GM12875 (cell line): ENCODE data around the gene LDLRAD4.

Source experiments
- H3K4me3 ChIP-seq: one replicate; pipeline ENCODE4 v1.5.1; 2011; ENCODE audit warnings: low read depth, low read length, control low read depth
- TF ChIP-seq, protein P1 (sequence below): IDR thresholded peaks from 2 replicates; pipeline ENCODE4 v1.5.1; 2011; ENCODE audit warnings: low read depth, mild to moderate bottlenecking, control low read depth, inconsistent platforms, low read length, moderate library complexity, borderline replicate concordance; ENCODE audit not compliant: insufficient read depth

Gene LDLRAD4

GRCh38 chr18:13186687-13187086 is 31.9 kb upstream of the LDLRAD4 start:
- no peak overlapping the region for H3K4me3 ChIP-seq
- TF ChIP-seq, protein P1, sequence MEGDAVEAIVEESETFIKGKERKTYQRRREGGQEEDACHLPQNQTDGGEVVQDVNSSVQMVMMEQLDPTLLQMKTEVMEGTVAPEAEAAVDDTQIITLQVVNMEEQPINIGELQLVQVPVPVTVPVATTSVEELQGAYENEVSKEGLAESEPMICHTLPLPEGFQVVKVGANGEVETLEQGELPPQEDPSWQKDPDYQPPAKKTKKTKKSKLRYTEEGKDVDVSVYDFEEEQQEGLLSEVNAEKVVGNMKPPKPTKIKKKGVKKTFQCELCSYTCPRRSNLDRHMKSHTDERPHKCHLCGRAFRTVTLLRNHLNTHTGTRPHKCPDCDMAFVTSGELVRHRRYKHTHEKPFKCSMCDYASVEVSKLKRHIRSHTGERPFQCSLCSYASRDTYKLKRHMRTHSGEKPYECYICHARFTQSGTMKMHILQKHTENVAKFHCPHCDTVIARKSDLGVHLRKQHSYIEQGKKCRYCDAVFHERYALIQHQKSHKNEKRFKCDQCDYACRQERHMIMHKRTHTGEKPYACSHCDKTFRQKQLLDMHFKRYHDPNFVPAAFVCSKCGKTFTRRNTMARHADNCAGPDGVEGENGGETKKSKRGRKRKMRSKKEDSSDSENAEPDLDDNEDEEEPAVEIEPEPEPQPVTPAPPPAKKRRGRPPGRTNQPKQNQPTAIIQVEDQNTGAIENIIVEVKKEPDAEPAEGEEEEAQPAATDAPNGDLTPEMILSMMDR: no peak

DNA sequence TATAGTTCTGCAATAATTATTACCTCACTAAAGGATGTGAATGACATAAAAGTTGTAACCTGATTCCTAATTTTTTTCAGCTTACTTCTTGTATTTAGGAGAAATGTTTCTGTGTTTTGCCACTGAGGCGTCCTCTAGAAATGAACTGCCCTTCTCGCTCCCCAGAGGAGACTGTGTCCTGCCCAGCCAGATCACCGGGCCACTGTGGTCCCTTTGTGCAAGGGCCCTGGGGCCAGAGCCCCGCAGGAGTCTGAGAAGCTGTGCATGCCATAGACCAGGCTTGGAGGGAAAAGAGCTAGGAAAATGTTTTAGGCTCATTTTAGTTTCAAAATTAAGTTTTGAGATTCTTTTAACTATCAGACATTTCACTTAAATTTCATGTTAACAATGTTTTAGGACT is 31.1 kb upstream of the LDLRAD4 start:
- H3K4me3 ChIP-seq: no peak overlapping the region
- TF ChIP-seq, protein P1: no peak

DNA sequence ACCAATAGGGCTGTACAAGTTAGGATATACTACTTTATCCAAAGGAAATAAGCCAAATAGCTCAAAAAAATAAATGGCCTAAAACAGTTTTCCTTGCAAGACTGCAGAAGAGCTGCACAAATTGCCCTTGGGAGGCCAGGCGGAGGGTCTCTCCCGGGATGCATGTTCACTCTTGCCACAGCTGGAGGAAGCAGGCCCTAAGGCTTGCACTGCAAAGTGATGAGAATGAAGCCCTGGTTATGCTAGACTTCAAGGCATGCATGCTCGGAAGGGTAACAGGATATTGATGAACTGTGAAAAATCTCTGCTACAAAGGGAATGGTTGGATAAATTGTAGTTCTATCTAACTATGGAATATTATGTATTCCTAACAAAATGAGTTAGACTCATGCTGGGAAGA is 27.5 kb upstream of the LDLRAD4 start:
- H3K4me3 ChIP-seq: no peak overlapping the region
- TF ChIP-seq, protein P1: no peak

DNA sequence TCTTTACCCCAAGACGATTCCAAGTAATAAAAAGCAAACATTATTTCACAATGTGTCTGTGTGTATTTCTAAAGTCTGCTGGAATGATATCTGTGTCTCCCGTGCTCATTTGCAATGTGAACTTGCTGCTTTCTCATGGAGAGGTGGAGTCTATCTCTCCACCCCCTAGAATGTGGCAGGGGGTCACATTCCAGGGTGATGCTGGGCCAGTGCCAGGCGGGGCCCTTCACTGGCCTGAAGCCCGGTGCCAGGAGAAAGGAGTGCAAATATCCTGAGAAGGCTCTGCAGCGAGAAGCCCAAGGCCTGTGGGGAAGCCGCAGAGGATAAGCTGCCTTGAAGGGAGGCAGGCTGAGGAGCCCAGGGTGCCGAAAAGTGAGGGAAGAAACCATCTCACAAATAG is 26.8 kb upstream of the LDLRAD4 start:
- TF ChIP-seq, protein P1: no peak
- no peak overlapping the region for H3K4me3 ChIP-seq

DNA sequence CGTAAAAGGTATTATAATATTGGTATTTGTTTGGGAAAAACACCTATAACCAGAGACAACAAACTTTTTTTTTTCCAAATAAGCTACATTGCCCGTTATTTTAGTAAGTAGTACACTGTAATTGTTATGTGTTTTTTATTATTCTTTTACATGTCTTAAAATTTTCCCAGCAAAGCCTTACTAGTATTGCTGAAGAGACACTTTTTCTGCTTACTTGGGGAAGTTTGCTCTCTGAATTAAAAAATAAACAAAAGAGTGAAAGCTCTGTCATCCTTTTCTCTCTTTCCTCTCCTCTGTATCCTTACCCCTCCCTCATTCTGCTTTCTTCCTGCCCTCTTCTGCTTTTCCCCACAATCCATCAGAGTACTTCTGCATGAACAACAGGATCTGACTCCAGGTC is 25.6 kb upstream of the LDLRAD4 start:
- no peak overlapping the region for H3K4me3 ChIP-seq
- TF ChIP-seq, protein P1: no peak

DNA sequence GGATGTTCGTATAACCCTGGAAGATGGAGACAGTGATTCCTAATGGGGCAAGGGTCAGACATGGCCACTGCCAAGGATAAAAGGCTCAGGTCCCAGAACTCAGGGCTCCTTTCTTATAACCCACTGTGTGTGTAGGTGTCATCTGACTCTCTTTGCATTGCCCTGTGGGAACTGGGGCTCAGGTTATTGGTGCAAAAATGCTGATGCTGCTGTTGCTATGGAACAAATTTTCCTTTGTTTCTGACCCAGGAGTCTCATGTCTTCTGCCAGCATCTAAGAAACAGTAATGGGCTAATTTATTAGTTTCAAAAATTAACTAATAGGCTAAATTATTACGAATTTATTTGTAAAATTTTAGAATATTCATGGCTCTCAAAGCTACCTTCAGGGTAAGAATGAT is 24.3 kb upstream of the LDLRAD4 start:
- no peak overlapping the region for H3K4me3 ChIP-seq
- TF ChIP-seq, protein P1: no peak

- TF ChIP-seq, protein P1: no peak
- no peak overlapping the region for H3K4me3 ChIP-seq
These were observed 19.9 kb upstream of the LDLRAD4 start for GRCh38 chr18:13198701-13199100.
